HG03432 (cell line): ENCODE measurements around the gene MFAP3.

ENCODE experiments used
- ATAC-seq: cut with Tn5 transposase; IDR thresholded peaks from one replicate; pipeline ENCODE4 v1.9.1; 2021; ENCODE audit warnings: mild to moderate bottlenecking, moderate library complexity; ENCODE audit not compliant: unreplicated experiment

Gene MFAP3

GRCh38 chr5:154090656-154091055, 51.9 kb downstream of the MFAP3 start:
- ATAC-seq: no peak

- no peak for ATAC-seq
Measured at GRCh38 chr5:154092356-154093141, 53.8 kb downstream of the MFAP3 start.

- ATAC-seq: no peak
Measured at GRCh38 chr5:154093142-154093532, 54.4 kb downstream of the MFAP3 start.

- no peak for ATAC-seq
Measured at GRCh38 chr5:154095904-154096303, 57.1 kb downstream of the MFAP3 start.

- no peak for ATAC-seq
Measured at GRCh38 chr5:154097031-154097430, 58.3 kb downstream of the MFAP3 start.

DNA sequence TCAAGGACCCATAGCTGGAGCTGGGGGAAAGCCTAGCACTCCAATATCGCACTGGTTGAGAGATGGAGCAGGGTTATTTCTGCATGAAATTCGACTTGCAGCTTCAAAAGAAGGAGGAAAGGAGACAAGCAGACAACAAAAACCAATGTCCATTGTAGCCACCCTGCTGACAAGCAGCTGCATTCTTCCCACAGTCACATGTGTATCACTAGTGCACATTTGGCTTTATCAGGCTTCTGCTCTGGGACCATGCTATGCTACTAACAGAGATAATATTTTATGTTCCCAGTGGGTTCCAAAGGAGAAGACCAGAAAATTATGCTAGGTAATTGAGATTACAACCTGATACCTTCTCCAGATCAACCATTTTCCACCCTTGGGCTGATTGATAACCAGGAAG, 59.7 kb downstream of the MFAP3 start:
- no peak for ATAC-seq

DNA sequence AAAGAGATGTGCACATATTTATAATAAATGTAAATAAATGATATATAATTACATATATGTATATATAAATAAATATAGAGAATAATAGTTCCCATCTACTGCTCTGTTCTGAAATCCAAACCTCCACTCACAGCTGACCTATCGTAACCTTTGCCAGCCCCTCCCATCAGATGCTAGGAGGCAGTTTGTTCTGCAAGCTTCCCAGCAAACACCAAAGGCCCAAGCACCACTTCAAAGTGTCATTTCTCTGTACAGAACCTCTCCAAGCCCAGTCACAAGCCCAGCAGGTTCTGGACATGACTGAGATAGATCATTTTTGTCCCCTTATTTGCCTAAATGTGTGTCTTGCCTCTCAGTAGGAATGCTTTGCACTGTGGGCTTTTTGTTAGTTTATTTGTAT, 62.4 kb downstream of the MFAP3 start:
- no peak for ATAC-seq

DNA sequence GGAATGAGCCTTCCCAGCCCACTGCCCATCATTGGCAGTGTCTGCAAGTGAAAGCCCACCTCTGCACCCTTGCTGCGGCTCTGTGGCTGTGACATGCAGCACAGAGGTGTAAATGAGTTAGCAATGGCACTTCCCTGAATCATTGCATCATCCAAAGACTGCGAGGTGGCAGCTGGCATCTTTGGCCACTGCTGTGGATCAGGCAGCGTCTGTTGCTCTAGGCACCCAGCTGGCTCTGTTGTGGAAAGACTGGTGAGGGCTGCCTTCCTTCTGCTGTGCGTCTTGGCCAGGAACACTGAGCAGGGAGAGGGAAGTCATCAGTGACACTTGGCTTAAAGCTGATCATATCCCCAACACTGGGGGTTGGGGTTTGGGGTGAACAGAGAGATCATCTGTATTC, 64.5 kb downstream of the MFAP3 start:
- ATAC-seq: no peak
